ENCODE data around the gene ADCY5.

DNA sequence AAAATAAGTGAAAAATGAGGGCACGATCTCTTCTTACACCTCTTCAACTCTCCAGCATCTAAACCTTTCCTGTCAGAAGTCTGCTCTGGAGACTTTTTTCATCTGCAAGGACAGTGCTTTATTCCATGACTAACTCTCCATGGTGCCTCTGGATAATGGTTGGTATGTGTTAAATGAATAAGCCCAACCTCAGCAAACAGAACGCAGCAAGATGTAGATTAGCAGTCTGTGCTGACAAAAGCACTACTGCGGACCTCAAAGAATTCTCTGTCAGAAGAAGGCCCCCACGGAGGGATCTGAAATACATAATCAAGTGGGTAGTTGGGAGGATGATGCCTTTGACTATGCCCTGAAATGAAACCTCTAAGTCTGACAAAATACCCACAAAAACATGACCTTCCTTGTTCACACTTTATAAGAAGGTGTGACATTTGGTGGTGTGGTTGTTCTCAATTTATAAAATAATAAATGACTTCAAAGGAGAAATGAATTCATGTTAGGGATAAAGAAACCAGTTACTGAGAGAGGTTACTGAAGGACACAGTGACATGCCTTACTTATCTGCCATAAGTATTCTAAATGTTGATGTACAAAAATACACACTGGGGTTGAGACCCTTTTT lies 43.2 kb upstream of the ADCY5 start:
- TF ChIP-seq, protein P1, sequence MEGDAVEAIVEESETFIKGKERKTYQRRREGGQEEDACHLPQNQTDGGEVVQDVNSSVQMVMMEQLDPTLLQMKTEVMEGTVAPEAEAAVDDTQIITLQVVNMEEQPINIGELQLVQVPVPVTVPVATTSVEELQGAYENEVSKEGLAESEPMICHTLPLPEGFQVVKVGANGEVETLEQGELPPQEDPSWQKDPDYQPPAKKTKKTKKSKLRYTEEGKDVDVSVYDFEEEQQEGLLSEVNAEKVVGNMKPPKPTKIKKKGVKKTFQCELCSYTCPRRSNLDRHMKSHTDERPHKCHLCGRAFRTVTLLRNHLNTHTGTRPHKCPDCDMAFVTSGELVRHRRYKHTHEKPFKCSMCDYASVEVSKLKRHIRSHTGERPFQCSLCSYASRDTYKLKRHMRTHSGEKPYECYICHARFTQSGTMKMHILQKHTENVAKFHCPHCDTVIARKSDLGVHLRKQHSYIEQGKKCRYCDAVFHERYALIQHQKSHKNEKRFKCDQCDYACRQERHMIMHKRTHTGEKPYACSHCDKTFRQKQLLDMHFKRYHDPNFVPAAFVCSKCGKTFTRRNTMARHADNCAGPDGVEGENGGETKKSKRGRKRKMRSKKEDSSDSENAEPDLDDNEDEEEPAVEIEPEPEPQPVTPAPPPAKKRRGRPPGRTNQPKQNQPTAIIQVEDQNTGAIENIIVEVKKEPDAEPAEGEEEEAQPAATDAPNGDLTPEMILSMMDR (conservative IDR thresholded peaks at IDR 0.05): no peak
- no peak for TF ChIP-seq ZFX (IDR thresholded peaks at IDR 0.05)
